ENCODE results near the gene CDH13.

The CDH13 gene

GRCh38 chr16:83113811-83114210 lies 487.0 kb downstream of the CDH13 start:
- no peak for DNase-seq
- TF ChIP-seq EZH2 (IDR thresholded peaks at IDR 0.05; ENCODE audit: borderline replicate concordance, low read depth, low read length, severe bottlenecking) (no peak), CTCF (IDR thresholded peaks at IDR 0.05; ENCODE audit: borderline replicate concordance, extremely low read depth, low read length, poor library complexity, severe bottlenecking) (no peak)

GRCh38 chr16:83115491-83116232 lies 488.9 kb downstream of the CDH13 start:
- no peak for ATAC-seq (ENCODE audit: insufficient read depth, low read depth)
- H3K9ac ChIP-seq (ENCODE audit: low read depth, low read length): no peak overlapping the region
- no peak overlapping the region for H3K4me3 ChIP-seq (ENCODE audit: low read depth in 1 of 2, low read length in 2 of 2)
- no peaks in the 10 kb centered on the region for H4K20me1 ChIP-seq (ENCODE audit: insufficient read depth, low read length)
- H3K27me3 ChIP-seq (ENCODE audit: insufficient read depth, low read length, poor library complexity): peaks cover 32% of the 10 kb centered on the region
- peaks cover 6% of the 10 kb centered on the region for H3K4me1 ChIP-seq (ENCODE audit: insufficient read depth, low read length)
- TF ChIP-seq CTCF (IDR thresholded peaks at IDR 0.05; ENCODE audit: borderline replicate concordance, extremely low read depth, low read length, poor library complexity, severe bottlenecking) (no peak), EZH2 (IDR thresholded peaks at IDR 0.05; ENCODE audit: borderline replicate concordance, low read depth, low read length, severe bottlenecking) (no peak)
- H2AFZ ChIP-seq (ENCODE audit: low read depth, low read length): no peak overlapping the region
- no peak overlapping the region for H3K4me2 ChIP-seq (ENCODE audit: insufficient read depth, low read length)
- H3K36me3 ChIP-seq (ENCODE audit: insufficient read depth, low read length): no peaks in the 10 kb centered on the region
- no peaks in the 10 kb centered on the region for H3K9me3 ChIP-seq (ENCODE audit: insufficient read depth, low read length, severe bottlenecking)
- H3K27ac ChIP-seq (ENCODE audit: low read length): no peak overlapping the region
- H3K79me2 ChIP-seq (ENCODE audit: insufficient read depth, low read length): no peaks in the 10 kb centered on the region
- DNase-seq: no peak

More at GRCh38 chr16:83113811-83114210, 487.0 kb downstream of the CDH13 start:
- Histone ChIP-seq H3K36me3 (ENCODE audit: insufficient read depth, low read length) (no peaks in the 10 kb centered on the region), H2AFZ (ENCODE audit: low read depth, low read length) (no peak overlapping the region), H3K27me3 (ENCODE audit: insufficient read depth, low read length, poor library complexity) (peaks cover 31% of the 10 kb centered on the region), H3K4me3 (ENCODE audit: low read depth in 1 of 2, low read length in 2 of 2) (no peak overlapping the region), H3K27ac (ENCODE audit: low read length) (no peak overlapping the region), H3K9ac (ENCODE audit: low read depth, low read length) (no peak overlapping the region), H3K4me1 (ENCODE audit: insufficient read depth, low read length) (peaks cover 6% of the 10 kb centered on the region), H3K79me2 (ENCODE audit: insufficient read depth, low read length) (no peaks in the 10 kb centered on the region), H4K20me1 (ENCODE audit: insufficient read depth, low read length) (no peaks in the 10 kb centered on the region), H3K4me2 (ENCODE audit: insufficient read depth, low read length) (no peak overlapping the region), H3K9me3 (ENCODE audit: insufficient read depth, low read length, severe bottlenecking) (no peaks in the 10 kb centered on the region)
- ATAC-seq (ENCODE audit: insufficient read depth, low read depth): no peak

DNA sequence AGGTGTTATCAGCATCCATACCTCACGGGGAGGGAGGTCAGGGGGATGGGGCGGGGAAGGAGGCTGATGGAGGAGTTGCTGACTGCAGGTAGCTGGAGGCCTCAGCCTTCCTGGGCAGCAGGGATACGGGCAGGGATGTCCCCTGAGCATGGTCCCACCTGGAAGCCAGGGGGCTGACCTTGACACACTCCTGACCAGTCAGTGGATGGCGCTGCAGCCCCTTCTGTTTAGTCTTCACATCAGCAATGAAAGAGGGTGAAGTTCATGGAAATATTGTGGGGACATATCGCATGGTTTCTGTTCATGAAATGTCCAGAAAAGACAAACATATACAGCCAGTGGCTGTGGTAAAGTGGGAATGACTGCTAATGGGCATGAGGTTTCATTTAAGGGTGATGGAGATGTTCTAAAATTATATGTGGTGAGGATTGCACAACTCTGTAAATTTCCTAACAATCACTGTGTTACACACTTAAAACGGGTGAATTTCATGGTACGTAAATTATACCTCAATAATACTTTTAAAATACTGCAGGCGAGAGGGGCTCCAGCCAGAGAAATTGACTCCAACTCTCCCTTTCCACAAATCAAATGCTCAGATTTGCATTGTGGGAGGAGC lies 489.6 kb downstream of the CDH13 start:
- ATAC-seq (ENCODE audit: insufficient read depth, low read depth) (no peak), DNase-seq (no peak)
- no peaks in the 10 kb centered on the region for H4K20me1 ChIP-seq (ENCODE audit: insufficient read depth, low read length)
- H3K27ac ChIP-seq (ENCODE audit: low read length): no peak overlapping the region
- peaks cover 6% of the 10 kb centered on the region for H3K4me1 ChIP-seq (ENCODE audit: insufficient read depth, low read length)
- no peaks in the 10 kb centered on the region for H3K79me2 ChIP-seq (ENCODE audit: insufficient read depth, low read length)
- H3K9me3 ChIP-seq (ENCODE audit: insufficient read depth, low read length, severe bottlenecking): no peaks in the 10 kb centered on the region
- H2AFZ ChIP-seq (ENCODE audit: low read depth, low read length): no peak overlapping the region
- H3K36me3 ChIP-seq (ENCODE audit: insufficient read depth, low read length): no peaks in the 10 kb centered on the region
- no peak overlapping the region for H3K4me3 ChIP-seq (ENCODE audit: low read depth in 1 of 2, low read length in 2 of 2)
- H3K9ac ChIP-seq (ENCODE audit: low read depth, low read length): no peak overlapping the region
- peaks cover 32% of the 10 kb centered on the region for H3K27me3 ChIP-seq (ENCODE audit: insufficient read depth, low read length, poor library complexity)
- TF ChIP-seq EZH2 (IDR thresholded peaks at IDR 0.05; ENCODE audit: borderline replicate concordance, low read depth, low read length, severe bottlenecking) (no peak), CTCF (IDR thresholded peaks at IDR 0.05; ENCODE audit: borderline replicate concordance, extremely low read depth, low read length, poor library complexity, severe bottlenecking) (peak; percentile 7)
- H3K4me2 ChIP-seq (ENCODE audit: insufficient read depth, low read length): no peak overlapping the region
